ENCODE results near the gene TEC.

- TF ChIP-seq CTCF (IDR thresholded peaks at IDR 0.05) (no peak), EZH2phosphoT487 (IDR thresholded peaks at IDR 0.05) (no peak)
Observed at GRCh38 chr4:48242511-48243195, 27.0 kb downstream of the TEC start.

Measured in neural progenitor cell (in vitro differentiated cells).